ENCODE measurements around the gene FAM181B. TPM values are rescaled to one million over a fixed set of nuclear protein-coding genes. Genes with fewer than 3 reads are reported as not detected.

Gene FAM181B, protein sequence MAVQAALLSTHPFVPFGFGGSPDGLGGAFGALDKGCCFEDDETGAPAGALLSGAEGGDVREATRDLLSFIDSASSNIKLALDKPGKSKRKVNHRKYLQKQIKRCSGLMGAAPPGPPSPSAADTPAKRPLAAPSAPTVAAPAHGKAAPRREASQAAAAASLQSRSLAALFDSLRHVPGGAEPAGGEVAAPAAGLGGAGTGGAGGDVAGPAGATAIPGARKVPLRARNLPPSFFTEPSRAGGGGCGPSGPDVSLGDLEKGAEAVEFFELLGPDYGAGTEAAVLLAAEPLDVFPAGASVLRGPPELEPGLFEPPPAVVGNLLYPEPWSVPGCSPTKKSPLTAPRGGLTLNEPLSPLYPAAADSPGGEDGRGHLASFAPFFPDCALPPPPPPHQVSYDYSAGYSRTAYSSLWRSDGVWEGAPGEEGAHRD
- 0.40 to 0.47 TPM (median 0.47 TPM) in 3 replicates for total RNA-seq

DNA sequence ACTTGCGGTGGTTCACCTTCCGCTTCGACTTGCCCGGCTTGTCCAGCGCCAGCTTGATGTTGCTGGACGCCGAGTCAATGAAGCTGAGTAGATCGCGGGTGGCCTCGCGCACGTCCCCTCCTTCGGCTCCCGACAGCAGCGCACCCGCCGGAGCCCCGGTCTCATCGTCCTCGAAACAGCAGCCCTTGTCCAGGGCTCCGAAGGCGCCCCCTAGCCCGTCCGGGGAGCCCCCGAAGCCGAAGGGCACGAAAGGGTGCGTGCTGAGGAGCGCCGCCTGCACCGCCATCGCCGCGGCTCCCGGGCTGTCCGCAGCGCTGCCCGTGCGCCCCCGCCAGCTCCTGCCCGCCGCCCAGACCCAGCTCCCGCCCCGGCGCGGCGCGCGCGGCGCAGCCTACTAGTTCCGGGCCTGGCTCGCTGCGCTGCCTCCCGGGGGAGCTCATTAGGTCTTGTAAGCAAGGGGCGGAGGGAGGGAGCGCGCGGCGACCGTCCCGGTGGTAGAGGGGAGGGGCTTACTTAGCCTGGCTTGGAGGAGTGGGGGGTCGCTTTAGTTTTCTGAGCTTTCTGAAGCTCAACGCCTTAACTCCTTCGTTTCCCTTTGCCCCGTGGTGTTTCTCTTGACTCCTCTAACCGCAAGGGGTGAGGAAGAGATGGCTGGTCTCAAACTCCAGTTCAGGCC lies at the start of gene FAM181B:
FAM181B (minus strand) TSS at position 421 of the 676 bp plus-strand sequence; CDS start at position 286, 135 bp downstream.
- Mint-ChIP-seq H3K27ac (no peak within 1 kb of the TSS), H3K36me3 (no peaks in the 10 kb centered on the region), H3K4me3 (peak within 1 kb of the TSS; percentile 71), H3K9me3 (peaks cover 3% of the 10 kb centered on the region), H3K27me3 (ENCODE audit: low read depth) (peaks cover 91% of the 10 kb centered on the region), H3K4me1 (no peaks in the 10 kb centered on the region)
- TF ChIP-seq, protein P1, sequence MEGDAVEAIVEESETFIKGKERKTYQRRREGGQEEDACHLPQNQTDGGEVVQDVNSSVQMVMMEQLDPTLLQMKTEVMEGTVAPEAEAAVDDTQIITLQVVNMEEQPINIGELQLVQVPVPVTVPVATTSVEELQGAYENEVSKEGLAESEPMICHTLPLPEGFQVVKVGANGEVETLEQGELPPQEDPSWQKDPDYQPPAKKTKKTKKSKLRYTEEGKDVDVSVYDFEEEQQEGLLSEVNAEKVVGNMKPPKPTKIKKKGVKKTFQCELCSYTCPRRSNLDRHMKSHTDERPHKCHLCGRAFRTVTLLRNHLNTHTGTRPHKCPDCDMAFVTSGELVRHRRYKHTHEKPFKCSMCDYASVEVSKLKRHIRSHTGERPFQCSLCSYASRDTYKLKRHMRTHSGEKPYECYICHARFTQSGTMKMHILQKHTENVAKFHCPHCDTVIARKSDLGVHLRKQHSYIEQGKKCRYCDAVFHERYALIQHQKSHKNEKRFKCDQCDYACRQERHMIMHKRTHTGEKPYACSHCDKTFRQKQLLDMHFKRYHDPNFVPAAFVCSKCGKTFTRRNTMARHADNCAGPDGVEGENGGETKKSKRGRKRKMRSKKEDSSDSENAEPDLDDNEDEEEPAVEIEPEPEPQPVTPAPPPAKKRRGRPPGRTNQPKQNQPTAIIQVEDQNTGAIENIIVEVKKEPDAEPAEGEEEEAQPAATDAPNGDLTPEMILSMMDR (IDR thresholded peaks at IDR 0.05; ENCODE audit: unreplicated experiment): no peak
- peak; percentile 57 to 74 for DNase-seq (ENCODE audit: low spot score in 2 of 2, unreplicated experiment in 2 of 2)

DNA sequence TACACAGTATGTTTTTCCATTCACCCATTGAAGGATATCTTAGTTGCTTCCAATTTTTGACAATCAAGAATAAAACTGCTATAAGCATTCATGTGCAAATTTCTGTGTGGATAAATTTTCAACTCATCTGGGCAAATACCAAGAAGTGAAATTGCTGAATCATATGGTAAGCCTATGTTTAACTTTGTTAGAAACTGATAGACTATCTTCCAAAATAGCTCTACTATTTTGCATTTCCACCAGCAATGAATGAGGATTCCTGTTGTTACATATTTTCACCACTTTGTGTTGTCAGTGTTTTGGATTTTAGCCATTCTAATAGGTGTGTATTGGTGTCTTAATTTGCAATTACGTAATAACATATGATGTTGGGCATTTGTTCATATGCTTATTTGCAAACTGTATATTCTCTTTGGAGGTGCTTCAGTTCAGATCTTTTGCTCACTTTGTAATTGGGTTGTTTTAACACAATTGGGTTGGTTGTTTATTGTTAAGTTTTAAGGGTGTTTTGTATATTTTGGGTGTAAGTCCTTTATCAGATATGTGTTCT lies 49.2 kb upstream of the FAM181B start:
- Mint-ChIP-seq H3K27me3 (ENCODE audit: low read depth) (peaks cover 18% of the 10 kb centered on the region), H3K4me3 (no peak overlapping the region), H3K4me1 (no peaks in the 10 kb centered on the region), H3K27ac (no peak overlapping the region), H3K9me3 (peaks cover 27% of the 10 kb centered on the region), H3K36me3 (no peaks in the 10 kb centered on the region)
- DNase-seq (ENCODE audit: low spot score in 2 of 2, unreplicated experiment in 2 of 2): no peak
- TF ChIP-seq, protein P1 (IDR thresholded peaks at IDR 0.05; ENCODE audit: unreplicated experiment): no peak

DNA sequence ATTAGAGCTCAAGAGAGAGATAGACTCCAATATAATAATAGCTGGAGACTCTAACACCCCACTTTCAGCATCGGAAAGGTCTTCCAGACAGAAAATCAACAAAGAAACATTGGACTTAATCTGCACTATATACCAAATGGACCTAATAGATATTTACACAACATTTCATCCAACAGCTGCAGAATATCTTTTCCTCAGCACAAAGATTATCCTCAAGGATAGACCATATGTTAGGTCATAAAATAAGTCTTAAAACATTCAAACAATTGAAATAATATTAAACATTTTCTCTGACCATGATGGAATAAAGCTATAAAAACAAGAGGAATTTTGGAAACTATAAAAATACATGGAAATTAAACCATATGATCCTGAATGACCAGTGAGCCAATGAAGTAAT lies 45.1 kb upstream of the FAM181B start:
- Mint-ChIP-seq H3K4me3 (no peak overlapping the region), H3K9me3 (peaks cover 44% of the 10 kb centered on the region), H3K27me3 (ENCODE audit: low read depth) (peaks cover 20% of the 10 kb centered on the region), H3K36me3 (no peaks in the 10 kb centered on the region), H3K4me1 (no peaks in the 10 kb centered on the region), H3K27ac (no peak overlapping the region)
- TF ChIP-seq, protein P1 (IDR thresholded peaks at IDR 0.05; ENCODE audit: unreplicated experiment): no peak
- no peak for DNase-seq (ENCODE audit: low spot score in 2 of 2, unreplicated experiment in 2 of 2)

DNA sequence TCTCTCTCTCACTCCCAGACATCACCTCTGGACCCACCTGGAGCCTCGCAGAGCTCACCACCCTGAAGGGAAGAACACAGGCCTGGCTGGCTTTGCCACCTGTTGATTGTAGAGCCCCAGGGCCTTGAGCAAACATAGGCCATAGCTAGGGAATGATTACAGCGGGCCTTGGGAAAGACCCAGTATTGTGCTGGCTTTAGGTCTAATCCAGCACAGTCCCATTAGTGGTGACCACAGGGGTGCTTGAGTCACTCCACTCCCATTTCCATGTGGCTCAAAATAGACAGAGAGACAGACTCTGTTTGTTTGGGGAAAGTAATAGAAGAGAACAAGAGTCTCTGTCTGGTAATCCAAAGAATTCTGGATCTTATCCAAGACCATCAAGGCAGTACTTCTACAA lies 42.7 kb upstream of the FAM181B start:
- TF ChIP-seq, protein P1 (IDR thresholded peaks at IDR 0.05; ENCODE audit: unreplicated experiment): no peak
- H3K9me3 Mint-ChIP-seq: peaks cover 30% of the 10 kb centered on the region
- H3K4me1 Mint-ChIP-seq: no peaks in the 10 kb centered on the region
- DNase-seq (ENCODE audit: low spot score in 2 of 2, unreplicated experiment in 2 of 2): no peak
- H3K27me3 Mint-ChIP-seq (ENCODE audit: low read depth): peaks cover 15% of the 10 kb centered on the region
- H3K4me3 Mint-ChIP-seq: no peak overlapping the region
- no peaks in the 10 kb centered on the region for H3K36me3 Mint-ChIP-seq
- H3K27ac Mint-ChIP-seq: no peak overlapping the region

DNA sequence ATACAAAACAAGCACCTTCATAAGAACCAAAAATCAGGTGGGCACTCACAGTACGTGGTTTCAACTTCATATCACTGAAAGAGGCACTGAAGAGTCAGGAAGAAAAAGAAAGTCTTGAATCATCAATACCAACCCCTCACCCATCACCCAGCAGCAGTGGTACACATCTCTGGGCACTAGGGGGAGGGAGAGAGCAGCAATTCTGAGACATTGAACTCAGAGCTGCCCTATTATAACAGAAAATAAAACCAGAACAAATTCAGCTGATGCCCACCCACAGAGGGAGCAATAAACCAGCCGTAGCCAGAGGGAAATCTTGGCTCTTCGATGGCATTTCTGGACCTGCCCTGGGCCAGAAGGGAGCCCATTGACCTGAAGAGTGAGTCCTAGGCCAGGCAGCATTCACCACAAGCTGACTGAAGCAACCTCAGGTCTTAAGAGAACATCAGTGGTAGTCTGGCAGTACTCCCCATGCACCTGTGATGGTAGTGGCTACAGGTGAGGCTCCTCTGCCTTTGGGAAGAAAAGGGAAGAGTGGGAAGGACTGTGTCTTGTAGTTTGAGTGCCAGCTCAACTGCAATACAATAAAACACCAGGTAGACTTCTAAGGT lies 42.2 kb upstream of the FAM181B start:
- Mint-ChIP-seq H3K4me3 (no peak overlapping the region), H3K9me3 (peaks cover 26% of the 10 kb centered on the region), H3K4me1 (no peaks in the 10 kb centered on the region), H3K27ac (no peak overlapping the region), H3K36me3 (no peaks in the 10 kb centered on the region), H3K27me3 (ENCODE audit: low read depth) (peaks cover 15% of the 10 kb centered on the region)
- no peak for DNase-seq (ENCODE audit: low spot score in 2 of 2, unreplicated experiment in 2 of 2)
- TF ChIP-seq, protein P1 (IDR thresholded peaks at IDR 0.05; ENCODE audit: unreplicated experiment): no peak

All from mesothelial cell of epicardium (in vitro differentiated cells).